Stimulated activated CD8-positive, alpha-beta memory T cell treated with anti-CD3 and anti-CD28 coated beads, Interleukin-2, amount 100 ng/mL, for 1 hour (primary cell): ENCODE data around the gene TAF11L13.

ENCODE experiments used
- DNase-seq, 2 donors: peaks; one replicate each; pipeline ENCODE4 v3.0.0-alpha.2; 2020; ENCODE audit warnings: low read depth in 2 of 2

TAF11L13 gene

DNA sequence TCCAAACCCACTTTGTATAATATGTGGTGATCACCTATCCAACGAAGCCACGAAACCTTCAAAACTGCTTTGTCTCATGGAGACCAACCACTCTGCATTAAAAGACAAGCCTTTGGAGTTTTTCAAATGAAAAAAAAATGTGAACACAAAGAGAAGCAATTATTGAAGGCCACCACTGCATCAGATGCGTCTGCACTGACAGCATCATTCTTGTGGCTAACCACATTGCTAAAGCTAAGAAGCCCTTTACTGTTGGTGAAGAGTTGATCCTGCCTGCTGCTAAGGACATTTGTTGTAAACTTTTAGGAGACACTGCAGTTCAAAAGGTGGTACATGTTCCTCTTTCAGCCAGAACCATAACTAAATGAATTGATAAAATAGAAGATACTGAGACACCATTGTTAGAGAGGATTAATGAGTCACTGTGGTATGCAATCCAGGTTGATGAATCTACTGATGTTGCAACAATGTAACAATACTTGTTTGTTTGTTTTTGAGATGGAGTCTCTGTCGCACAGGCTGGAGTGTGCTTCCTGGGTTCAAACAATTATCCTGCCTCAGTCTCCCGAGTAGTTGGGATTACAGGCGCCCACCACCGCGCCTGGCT, 47.8 kb downstream of the TAF11L13 start:
- DNase-seq = no peak

DNA sequence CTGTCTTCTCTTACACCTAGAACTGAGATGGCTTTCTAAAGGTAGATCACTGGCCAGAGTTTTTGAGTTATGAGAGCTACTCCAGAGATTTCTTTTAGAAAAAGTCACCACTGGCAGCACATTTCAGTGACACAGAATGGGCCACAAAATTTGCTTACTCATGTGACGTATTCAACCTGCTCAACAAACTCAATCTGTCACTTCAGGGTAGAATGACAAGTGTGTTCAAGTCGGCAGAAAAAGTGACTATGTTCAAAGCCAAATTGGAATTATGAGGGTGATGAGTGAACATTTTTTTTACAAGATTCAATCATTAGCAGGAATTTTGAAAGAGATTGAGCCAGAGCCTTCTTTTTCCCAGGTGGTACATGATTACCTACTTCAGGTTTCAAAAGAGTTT, 48.8 kb downstream of the TAF11L13 start:
- no peak for DNase-seq
